ENCODE measurements around the gene AJAP1. TPM values are rescaled to one million over a fixed set of nuclear protein-coding genes. Genes with fewer than 3 reads are reported as not detected.

The AJAP1 gene
- total RNA-seq, 1 experiment from 2014 or later, result not detected

DNA sequence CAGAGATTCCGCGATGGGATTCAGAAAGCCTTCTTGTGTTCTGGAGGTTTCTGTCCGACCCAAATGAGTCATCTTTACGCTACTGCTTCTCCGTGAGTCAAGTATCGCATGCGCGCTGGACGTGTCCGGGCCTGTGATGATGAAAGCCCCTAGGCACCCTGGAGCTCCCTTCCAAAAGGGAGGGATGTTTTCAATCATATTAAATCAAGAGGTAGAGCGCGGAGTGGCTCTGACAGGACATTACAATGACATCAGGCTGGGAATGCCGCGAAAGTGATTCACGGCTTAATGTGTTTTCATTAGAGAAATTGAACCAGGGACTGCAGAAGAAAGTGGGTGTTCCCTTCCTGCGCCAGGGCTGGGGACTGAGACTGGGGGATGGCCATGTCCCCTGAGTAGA lies 48.5 kb downstream of the AJAP1 start:
- no peaks in the 10 kb centered on the region for H3K4me1 ChIP-seq (replicated peaks; ENCODE audit: insufficient read depth)
- H3K9me3 ChIP-seq (ENCODE audit: insufficient read depth, low read depth), result no peaks in the 10 kb centered on the region
- no peak overlapping the region for H3K4me3 ChIP-seq
- H2AFZ ChIP-seq, result no peak overlapping the region
- H3K27me3 ChIP-seq (ENCODE audit: insufficient read depth, low read depth), result peaks cover 42% of the 10 kb centered on the region
- H3K36me3 ChIP-seq (ENCODE audit: low read depth), result no peaks in the 10 kb centered on the region
- no TSS peak for BruUV-seq (replicated peaks)
- no peak overlapping the region for H3K4me2 ChIP-seq
- ChIA-PET CTCF (no interaction called here), POLR2A (ENCODE audit: unreplicated experiment) (no interaction called here)
- no peaks in the 10 kb centered on the region for H3K9me2 ChIP-seq (ENCODE audit: insufficient read depth)
- H3K27ac ChIP-seq, result no peak overlapping the region
- H3K79me2 ChIP-seq (ENCODE audit: low read depth), result no peaks in the 10 kb centered on the region
- H4K20me1 ChIP-seq (ENCODE audit: insufficient read depth), result no peaks in the 10 kb centered on the region
- intact Hi-C loops (cut with micrococcal nuclease; ENCODE audit: unreplicated experiment), result no loop called here
- DNase-seq, result no peak
- TF ChIP-seq, protein P1, sequence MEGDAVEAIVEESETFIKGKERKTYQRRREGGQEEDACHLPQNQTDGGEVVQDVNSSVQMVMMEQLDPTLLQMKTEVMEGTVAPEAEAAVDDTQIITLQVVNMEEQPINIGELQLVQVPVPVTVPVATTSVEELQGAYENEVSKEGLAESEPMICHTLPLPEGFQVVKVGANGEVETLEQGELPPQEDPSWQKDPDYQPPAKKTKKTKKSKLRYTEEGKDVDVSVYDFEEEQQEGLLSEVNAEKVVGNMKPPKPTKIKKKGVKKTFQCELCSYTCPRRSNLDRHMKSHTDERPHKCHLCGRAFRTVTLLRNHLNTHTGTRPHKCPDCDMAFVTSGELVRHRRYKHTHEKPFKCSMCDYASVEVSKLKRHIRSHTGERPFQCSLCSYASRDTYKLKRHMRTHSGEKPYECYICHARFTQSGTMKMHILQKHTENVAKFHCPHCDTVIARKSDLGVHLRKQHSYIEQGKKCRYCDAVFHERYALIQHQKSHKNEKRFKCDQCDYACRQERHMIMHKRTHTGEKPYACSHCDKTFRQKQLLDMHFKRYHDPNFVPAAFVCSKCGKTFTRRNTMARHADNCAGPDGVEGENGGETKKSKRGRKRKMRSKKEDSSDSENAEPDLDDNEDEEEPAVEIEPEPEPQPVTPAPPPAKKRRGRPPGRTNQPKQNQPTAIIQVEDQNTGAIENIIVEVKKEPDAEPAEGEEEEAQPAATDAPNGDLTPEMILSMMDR (conservative IDR thresholded peaks at IDR 0.05), result no peak
- no peak for TF ChIP-seq EZH2 (IDR thresholded peaks at IDR 0.05; ENCODE audit: low read depth)
- H3F3A ChIP-seq (ENCODE audit: insufficient read depth, low read depth), result no peaks in the 10 kb centered on the region

DNA sequence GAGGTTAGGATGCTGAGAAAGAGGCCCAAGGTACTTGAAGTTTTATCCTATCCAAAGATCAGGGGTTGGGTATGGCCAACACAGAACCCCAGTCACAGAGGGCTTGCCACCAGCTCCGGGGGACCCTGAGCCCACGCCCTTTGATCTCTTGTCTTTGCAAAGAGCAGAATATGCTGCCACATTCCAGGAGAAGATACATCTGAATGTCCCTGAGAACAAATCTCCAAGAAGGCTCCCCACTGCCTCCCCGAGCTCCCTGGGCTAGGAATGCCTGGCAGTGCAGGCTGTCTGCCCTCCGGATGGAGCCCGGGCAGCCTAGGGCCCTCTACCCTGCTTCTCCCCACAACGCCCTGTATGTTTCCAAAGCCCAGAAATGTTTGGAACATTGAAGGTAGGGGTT lies 49.2 kb downstream of the AJAP1 start:
- no peak for TF ChIP-seq EZH2 (IDR thresholded peaks at IDR 0.05; ENCODE audit: low read depth)
- TF ChIP-seq, protein P1 (conservative IDR thresholded peaks at IDR 0.05), result no peak
- peaks cover 39% of the 10 kb centered on the region; the same call in 1 of the 2 replicates for H3K27me3 ChIP-seq (ENCODE audit: insufficient read depth, low read depth)
- H3K36me3 ChIP-seq (ENCODE audit: low read depth), result no peaks in the 10 kb centered on the region
- H2AFZ ChIP-seq, result no peak overlapping the region
- H3K79me2 ChIP-seq (ENCODE audit: low read depth), result no peaks in the 10 kb centered on the region
- H3K9me2 ChIP-seq (ENCODE audit: insufficient read depth), result no peaks in the 10 kb centered on the region
- H3K27ac ChIP-seq, result no peak overlapping the region
- no TSS peak for BruUV-seq (replicated peaks)
- no peaks in the 10 kb centered on the region for H3K9me3 ChIP-seq (ENCODE audit: insufficient read depth, low read depth)
- no peak overlapping the region for H3K4me3 ChIP-seq
- DNase-seq, result no peak
- no peaks in the 10 kb centered on the region for H4K20me1 ChIP-seq (ENCODE audit: insufficient read depth)
- H3K4me1 ChIP-seq (replicated peaks; ENCODE audit: insufficient read depth), result no peaks in the 10 kb centered on the region
- no peaks in the 10 kb centered on the region for H3F3A ChIP-seq (ENCODE audit: insufficient read depth, low read depth)
- intact Hi-C loops (cut with micrococcal nuclease; ENCODE audit: unreplicated experiment), result no loop called here
- ChIA-PET POLR2A (ENCODE audit: unreplicated experiment) (no interaction called here), CTCF (no interaction called here)
- no peak overlapping the region for H3K4me2 ChIP-seq

DNA sequence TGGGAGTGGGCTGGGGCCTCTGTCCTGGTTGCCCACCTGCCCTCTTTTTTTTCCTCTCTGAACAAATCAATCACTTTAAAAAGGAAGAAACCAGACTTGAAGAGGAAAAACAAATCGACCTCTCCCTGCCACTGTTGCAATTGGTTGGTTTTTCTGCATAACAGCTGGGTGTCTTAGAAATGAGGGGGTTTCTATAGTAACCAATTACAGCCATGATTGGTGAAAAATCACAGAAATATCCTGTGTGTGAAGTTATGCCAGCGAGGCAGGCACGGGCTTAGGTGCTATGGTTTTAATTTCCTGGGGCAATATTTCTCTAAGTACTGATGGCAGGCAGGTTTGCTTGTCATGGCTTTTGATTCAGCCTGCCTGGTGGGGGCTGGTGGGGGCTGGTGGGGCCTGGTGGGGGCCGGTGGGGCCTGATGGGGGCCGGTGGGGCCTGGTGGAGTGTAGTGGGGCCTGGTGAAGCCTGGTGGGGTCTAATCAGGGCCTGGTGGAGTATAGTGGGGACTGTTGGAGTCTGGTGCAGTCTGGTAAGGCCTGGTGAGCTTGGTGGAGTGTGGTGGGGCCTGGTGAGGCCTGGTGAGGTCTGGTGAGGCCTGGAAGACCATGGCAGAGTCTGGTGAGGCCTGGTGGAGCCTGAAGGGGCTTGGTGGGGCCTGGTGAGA lies 54.6 kb downstream of the AJAP1 start:
- no peaks in the 10 kb centered on the region for H3K79me2 ChIP-seq (ENCODE audit: low read depth)
- H3K4me2 ChIP-seq, result no peak overlapping the region
- H3K9me3 ChIP-seq (ENCODE audit: insufficient read depth, low read depth), result no peaks in the 10 kb centered on the region
- no peak overlapping the region for H3K4me3 ChIP-seq
- H3K27ac ChIP-seq, result no peak overlapping the region
- no peaks in the 10 kb centered on the region for H3K36me3 ChIP-seq (ENCODE audit: low read depth)
- intact Hi-C loops (cut with micrococcal nuclease; ENCODE audit: unreplicated experiment), result no loop called here
- H3K4me1 ChIP-seq (replicated peaks; ENCODE audit: insufficient read depth), result no peaks in the 10 kb centered on the region
- no peak for DNase-seq
- no TSS peak for BruUV-seq (replicated peaks)
- H3K9me2 ChIP-seq (ENCODE audit: insufficient read depth), result no peaks in the 10 kb centered on the region
- POLR2A ChIA-PET (ENCODE audit: unreplicated experiment), result no interaction called here
- no peak overlapping the region for H2AFZ ChIP-seq
- CTCF ChIA-PET, result no interaction called here
- no peaks in the 10 kb centered on the region for H3F3A ChIP-seq (ENCODE audit: insufficient read depth, low read depth)
- TF ChIP-seq, protein P1 (conservative IDR thresholded peaks at IDR 0.05), result no peak
- TF ChIP-seq EZH2 (IDR thresholded peaks at IDR 0.05; ENCODE audit: low read depth), result no peak
- no peaks in the 10 kb centered on the region for H4K20me1 ChIP-seq (ENCODE audit: insufficient read depth)
- H3K27me3 ChIP-seq (ENCODE audit: insufficient read depth, low read depth), result peaks cover 25% of the 10 kb centered on the region
